ENCODE measurements around the gene AXIN1. TPM values are rescaled to one million over a fixed set of nuclear protein-coding genes. Genes with fewer than 3 reads are reported as not detected.
"Not testable (repeated sequence)": the region's sequence is repeated elsewhere in the genome, so short reads cannot be mapped to it uniquely, and the experiment has no call there.

The AXIN1 gene
- total RNA-seq, 4 donors from 2014 or later: 37.9 to 45.7 (median 40.6) TPM

DNA sequence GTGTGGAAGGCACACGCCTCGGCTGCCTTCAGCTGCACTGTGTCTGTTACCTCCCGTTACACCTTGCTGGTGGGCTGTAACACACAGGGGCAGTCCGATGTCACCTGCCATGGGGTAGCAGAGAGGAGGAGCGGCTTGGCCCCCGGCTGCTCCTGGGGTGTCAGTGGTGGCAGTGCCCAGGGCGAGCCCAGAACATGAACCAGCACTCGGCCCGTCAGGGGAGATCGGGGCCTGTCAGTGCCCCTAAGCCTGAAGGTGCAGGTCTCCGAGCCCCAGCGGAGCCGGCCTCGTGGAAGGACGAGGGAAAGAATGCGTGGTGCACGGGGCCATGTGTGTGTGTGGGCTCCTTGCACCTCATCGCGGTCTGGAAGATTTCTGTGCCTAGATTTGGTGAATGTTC, 92.2 kb downstream of the AXIN1 start:
- H3K4me3 ChIP-seq (ENCODE audit: low read depth, poor library complexity, severe bottlenecking): no peak overlapping the region
- TF ChIP-seq POLR2A (IDR thresholded peaks at IDR 0.05): no peak
- intact Hi-C loops (cut with DNase I; ENCODE audit: low total_unique reads): no loop called here
- no peak for DNase-seq (ENCODE audit: low spot score in 2 of 2)
- 95 to 96% methylated on average over 18 to 19 of the region's 19 CpGs for WGBS, 2 donors

DNA sequence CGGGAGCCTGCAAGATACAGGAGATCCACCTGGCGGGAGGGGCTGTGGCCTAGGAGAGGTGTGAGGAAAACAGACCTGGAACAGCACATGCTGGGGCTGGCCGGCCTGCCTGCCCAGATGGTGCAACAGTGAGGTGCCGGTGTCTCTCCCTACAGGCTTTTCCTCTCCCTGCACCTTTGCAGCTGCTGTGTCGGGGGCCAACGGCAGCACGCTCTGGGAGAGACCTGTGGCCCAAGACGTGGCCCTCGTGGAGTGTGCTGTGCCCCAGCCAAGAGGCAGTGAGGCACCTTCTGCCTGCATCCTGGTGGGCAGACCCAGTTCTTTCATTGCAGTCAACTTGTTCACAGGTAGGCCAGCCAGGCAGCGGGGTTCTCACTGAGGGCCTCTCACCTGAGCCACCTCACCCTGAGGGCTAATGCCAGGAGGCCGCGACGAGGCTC, 92.7 kb downstream of the AXIN1 start:
- DNase-seq (ENCODE audit: low spot score in 2 of 2): no peak
- H3K4me3 ChIP-seq (ENCODE audit: low read depth, poor library complexity, severe bottlenecking): no peak overlapping the region
- WGBS, 2 donors: 89 to 92% methylated on average over 11 of the region's 13 CpGs
- intact Hi-C loops (cut with DNase I; ENCODE audit: low total_unique reads): no loop called here
- TF ChIP-seq, protein P1, sequence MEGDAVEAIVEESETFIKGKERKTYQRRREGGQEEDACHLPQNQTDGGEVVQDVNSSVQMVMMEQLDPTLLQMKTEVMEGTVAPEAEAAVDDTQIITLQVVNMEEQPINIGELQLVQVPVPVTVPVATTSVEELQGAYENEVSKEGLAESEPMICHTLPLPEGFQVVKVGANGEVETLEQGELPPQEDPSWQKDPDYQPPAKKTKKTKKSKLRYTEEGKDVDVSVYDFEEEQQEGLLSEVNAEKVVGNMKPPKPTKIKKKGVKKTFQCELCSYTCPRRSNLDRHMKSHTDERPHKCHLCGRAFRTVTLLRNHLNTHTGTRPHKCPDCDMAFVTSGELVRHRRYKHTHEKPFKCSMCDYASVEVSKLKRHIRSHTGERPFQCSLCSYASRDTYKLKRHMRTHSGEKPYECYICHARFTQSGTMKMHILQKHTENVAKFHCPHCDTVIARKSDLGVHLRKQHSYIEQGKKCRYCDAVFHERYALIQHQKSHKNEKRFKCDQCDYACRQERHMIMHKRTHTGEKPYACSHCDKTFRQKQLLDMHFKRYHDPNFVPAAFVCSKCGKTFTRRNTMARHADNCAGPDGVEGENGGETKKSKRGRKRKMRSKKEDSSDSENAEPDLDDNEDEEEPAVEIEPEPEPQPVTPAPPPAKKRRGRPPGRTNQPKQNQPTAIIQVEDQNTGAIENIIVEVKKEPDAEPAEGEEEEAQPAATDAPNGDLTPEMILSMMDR (IDR thresholded peaks at IDR 0.05): no peak
- TF ChIP-seq POLR2A (IDR thresholded peaks at IDR 0.05): no peak

DNA sequence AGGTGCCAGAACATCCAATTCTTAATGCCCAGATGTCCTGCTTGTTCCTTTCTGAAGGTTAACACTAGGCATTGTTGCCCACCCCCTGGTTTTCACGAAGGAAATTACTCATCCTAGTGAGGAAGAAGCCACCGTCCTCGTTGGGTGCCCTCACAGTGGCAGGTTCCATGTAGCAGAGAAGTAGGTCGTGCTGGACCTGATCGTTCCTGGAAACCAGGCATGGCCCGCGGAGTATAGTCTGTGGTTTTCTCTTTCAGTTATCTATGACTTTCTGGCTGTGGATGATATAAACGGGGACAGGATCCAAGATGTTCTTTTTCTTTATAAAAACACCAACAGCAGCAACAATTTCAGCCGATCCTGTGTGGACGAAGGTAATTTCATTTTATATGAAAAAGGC, 93.3 kb downstream of the AXIN1 start:
- intact Hi-C loops (cut with DNase I; ENCODE audit: low total_unique reads): no loop called here

GRCh38 chr16:258091-258490, 94.4 kb downstream of the AXIN1 start:
- 94% methylated on average over 13 of the region's 13 CpGs for WGBS, 2 donors

More for the DNA sequence above, 93.3 kb downstream of the AXIN1 start:
- DNase-seq (ENCODE audit: low spot score in 2 of 2): no peak
- WGBS, 2 donors: 87 to 90% methylated on average over 10 of the region's 10 CpGs
- no peak overlapping the region for H3K4me3 ChIP-seq (ENCODE audit: low read depth, poor library complexity, severe bottlenecking)
- TF ChIP-seq, protein P1 (IDR thresholded peaks at IDR 0.05): no peak
- TF ChIP-seq POLR2A (IDR thresholded peaks at IDR 0.05): no peak

DNA sequence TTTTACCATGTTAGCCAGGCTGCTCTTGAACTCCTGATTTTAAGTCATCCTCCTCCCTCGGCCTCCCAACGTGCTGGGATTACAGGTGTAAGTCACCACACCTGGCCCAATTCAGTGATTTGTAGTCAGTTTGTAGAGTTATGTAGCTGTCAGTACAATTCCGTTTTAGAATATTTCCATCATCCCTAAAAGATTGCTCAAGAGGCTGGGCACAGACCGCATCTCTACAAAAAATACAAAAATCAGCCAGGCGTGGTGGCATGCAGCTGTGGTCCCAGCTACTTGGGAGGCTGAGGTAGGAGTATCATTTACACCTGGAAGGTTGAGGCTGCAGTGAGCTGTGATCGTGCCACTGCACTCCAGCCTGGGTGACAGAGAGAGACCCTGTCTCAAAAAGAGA, 97.3 kb downstream of the AXIN1 start:
- TF ChIP-seq, protein P1 (IDR thresholded peaks at IDR 0.05): no peak
- TF ChIP-seq POLR2A (IDR thresholded peaks at IDR 0.05): no peak
- intact Hi-C loops (cut with DNase I; ENCODE audit: low total_unique reads): no loop called here
- WGBS, 2 donors: 93 to 94% methylated on average over 6 of the region's 6 CpGs
- DNase-seq (ENCODE audit: low spot score in 2 of 2): no peak
- H3K4me3 ChIP-seq (ENCODE audit: low read depth, poor library complexity, severe bottlenecking): no peak overlapping the region

More at GRCh38 chr16:258091-258490, 94.4 kb downstream of the AXIN1 start:
- intact Hi-C loops (cut with DNase I; ENCODE audit: low total_unique reads); H3K4me3 ChIP-seq (ENCODE audit: low read depth, poor library complexity, severe bottlenecking); DNase-seq (ENCODE audit: low spot score in 2 of 2): not testable (repeated sequence)

GRCh38 chr16:254461-254860, 98.1 kb downstream of the AXIN1 start:
- H3K4me3 ChIP-seq (ENCODE audit: low read depth, poor library complexity, severe bottlenecking): no peak overlapping the region
- no peak for TF ChIP-seq POLR2A (IDR thresholded peaks at IDR 0.05)
- TF ChIP-seq, protein P1 (IDR thresholded peaks at IDR 0.05): no peak
- intact Hi-C loops (cut with DNase I; ENCODE audit: low total_unique reads): no loop called here
- WGBS, 2 donors: 97% methylated on average over 25 of the region's 25 CpGs
- DNase-seq (ENCODE audit: low spot score in 2 of 2): no peak

GRCh38 chr16:253833-254232, 98.7 kb downstream of the AXIN1 start:
- whole genome bisulfite sequencing, 2 donors: 89 to 92% methylated on average over 6 of the region's 6 CpGs
- no peak for DNase-seq (ENCODE audit: low spot score in 2 of 2)
- intact Hi-C loops (cut with DNase I; ENCODE audit: low total_unique reads): no loop called here
- TF ChIP-seq, protein P1 (IDR thresholded peaks at IDR 0.05): no peak
- no peak for TF ChIP-seq POLR2A (IDR thresholded peaks at IDR 0.05)
- H3K4me3 ChIP-seq (ENCODE audit: low read depth, poor library complexity, severe bottlenecking): no peak overlapping the region
